OCI-LY1 (cell line): Measurements from ENCODE around the gene MAPK1IP1L.
"Not testable (repeated sequence)": the region's sequence is repeated elsewhere in the genome, so short reads cannot be mapped to it uniquely, and the experiment has no call there.

Experiments used
- H2AFZ ChIP-seq: fragments of 200-600 bp; sonication (generic), shearing (Covaris generic); 2 replicates; pipeline ENCODE4 v1.6.0; 2014; ENCODE audit warnings: antibody characterized with exemption, mild to moderate bottlenecking, low read length
- H3F3A ChIP-seq: fragments of 200-600 bp; sonication (generic), shearing (Covaris generic); 2 replicates; pipeline ENCODE4 v1.6.0; 2014; ENCODE audit warnings: mild to moderate bottlenecking, antibody characterized with exemption, low read length, moderate library complexity; ENCODE audit not compliant: insufficient read depth
- H3K27ac ChIP-seq: fragments of 200-600 bp; sonication (generic); 2 replicates; pipeline ENCODE4 v1.5.1; 2014; ENCODE audit warnings: low read length, mixed run types, mild to moderate bottlenecking, low read depth; ENCODE audit not compliant: poor library complexity, severe bottlenecking
- H3K27me3 ChIP-seq: fragments of 200-600 bp; sonication (generic); 2 replicates; pipeline ENCODE4 v1.6.0; 2014; ENCODE audit warnings: antibody characterized with exemption, mild to moderate bottlenecking, low read length, moderate library complexity; ENCODE audit not compliant: insufficient read depth
- H3K36me3 ChIP-seq: fragments of 200-600 bp; sonication (generic); 2 replicates; pipeline ENCODE4 v1.6.1; 2014; ENCODE audit warnings: mild to moderate bottlenecking, antibody characterized with exemption, low read length, moderate library complexity, mixed read lengths; ENCODE audit not compliant: insufficient read depth
- H3K4me1 ChIP-seq: fragments of 200-600 bp; sonication (generic); 2 replicates; pipeline ENCODE4 v1.5.1; 2014; ENCODE audit warnings: mild to moderate bottlenecking, low read length, moderate library complexity; ENCODE audit not compliant: insufficient read depth, severe bottlenecking
- H3K4me2 ChIP-seq: fragments of 200-600 bp; sonication (generic), shearing (Covaris generic); 2 replicates; pipeline ENCODE4 v1.6.1; 2014; ENCODE audit warnings: low read length
- H3K4me3 ChIP-seq: fragments of 200-600 bp; sonication (generic); 2 replicates; pipeline ENCODE4 v1.5.1; 2014; ENCODE audit warnings: low read length, low read depth, mild to moderate bottlenecking, mixed read lengths; ENCODE audit not compliant: poor library complexity, severe bottlenecking
- H3K79me2 ChIP-seq: fragments of 200-600 bp; shearing (Covaris generic); 2 replicates; pipeline ENCODE4 v1.6.1; 2016; ENCODE audit warnings: mixed run types, low read length, mixed read lengths; ENCODE audit not compliant: insufficient read depth
- H3K9ac ChIP-seq: fragments of 200-600 bp; sonication (generic), shearing (Covaris generic); 2 replicates; pipeline ENCODE4 v1.6.1; 2014; ENCODE audit warnings: mild to moderate bottlenecking, low read length, mixed read lengths
- H3K9me2 ChIP-seq: fragments of 200-600 bp; sonication (generic), shearing (Covaris generic); 2 replicates; pipeline ENCODE4 v1.6.1; 2014; ENCODE audit warnings: low read depth, mild to moderate bottlenecking, low read length, mixed read lengths
- H3K9me3 ChIP-seq: fragments of 200-600 bp; shearing (Covaris generic); 2 replicates; pipeline ENCODE4 v1.6.1; 2014; ENCODE audit warnings: low read length, mixed read lengths
- H4K20me1 ChIP-seq: fragments of 200-600 bp; sonication (generic), shearing (Covaris generic); 2 replicates; pipeline ENCODE4 v1.6.0; 2016; ENCODE audit warnings: mild to moderate bottlenecking, low read length; ENCODE audit not compliant: insufficient read depth
- CTCF ChIP-seq: fragments of 200-600 bp; sonication (generic), shearing (Covaris generic); IDR thresholded peaks from 2 replicates; pipeline ENCODE4 v1.5.1; 2017; ENCODE audit warnings: mild to moderate bottlenecking, antibody characterized with exemption, low read length, moderate library complexity, mixed read lengths
- EZH2 ChIP-seq: fragments of 200-600 bp; sonication (generic), shearing (Covaris generic); IDR thresholded peaks from 2 replicates; pipeline ENCODE4 v1.8.0; 2017; ENCODE audit warnings: borderline replicate concordance, mixed run types, mild to moderate bottlenecking, antibody characterized with exemption, low read length, moderate library complexity, mixed read lengths

MAPK1IP1L gene

GRCh38 chr14:55031190-55031589 is 20.3 kb upstream of the MAPK1IP1L start:
- Histone ChIP-seq H4K20me1 (no peaks in the 10 kb centered on the region), H2AFZ (no peak overlapping the region), H3K9me2 (no peaks in the 10 kb centered on the region), H3K27me3 (no peaks in the 10 kb centered on the region), H3K4me1 (peaks cover 36% of the 10 kb centered on the region), H3K27ac (no peak overlapping the region), H3K36me3 (peaks cover 44% of the 10 kb centered on the region), H3K9me3 (no peaks in the 10 kb centered on the region), H3K4me3 (no peak overlapping the region), H3K79me2 (peaks cover 74% of the 10 kb centered on the region), H3F3A (no peaks in the 10 kb centered on the region), H3K4me2 (0 out of 2 replicates have a peak overlapping the region, but pooled peaks have one; percentile 44), H3K9ac (no peak overlapping the region)
- TF ChIP-seq CTCF (no peak), EZH2 (no peak)

- not testable (repeated sequence) for H3K4me3 ChIP-seq, H3K27me3 ChIP-seq, H2AFZ ChIP-seq, H3K9ac ChIP-seq, H3K4me1 ChIP-seq, H4K20me1 ChIP-seq, H3K9me3 ChIP-seq, H3K27ac ChIP-seq, H3F3A ChIP-seq, H3K4me2 ChIP-seq, H3K9me2 ChIP-seq
- Histone ChIP-seq H3K79me2 (peaks cover 11% of the 10 kb centered on the region), H3K36me3 (peaks cover 71% of the 10 kb centered on the region)
Measured at GRCh38 chr14:55037995-55038394, 13.5 kb upstream of the MAPK1IP1L start.

GRCh38 chr14:55038708-55039107 is 12.7 kb upstream of the MAPK1IP1L start:
- H4K20me1 ChIP-seq, result no peaks in the 10 kb centered on the region
- no peaks in the 10 kb centered on the region for H3K9me2 ChIP-seq
- H3K79me2 ChIP-seq, result peaks cover 5% of the 10 kb centered on the region
- H3K36me3 ChIP-seq, result peaks cover 73% of the 10 kb centered on the region
- H3F3A ChIP-seq, result no peaks in the 10 kb centered on the region
- no peak for TF ChIP-seq CTCF
- TF ChIP-seq EZH2, result no peak
- no peaks in the 10 kb centered on the region for H3K27me3 ChIP-seq
- no peak overlapping the region for H3K4me3 ChIP-seq
- no peak overlapping the region for H3K4me2 ChIP-seq
- H3K4me1 ChIP-seq, result no peaks in the 10 kb centered on the region
- H2AFZ ChIP-seq, result no peak overlapping the region
- H3K9me3 ChIP-seq, result no peaks in the 10 kb centered on the region
- no peak overlapping the region for H3K9ac ChIP-seq
- H3K27ac ChIP-seq, result no peak overlapping the region

GRCh38 chr14:55043528-55043927 is 7.9 kb upstream of the MAPK1IP1L start:
- H3K27me3 ChIP-seq, result no peaks in the 10 kb centered on the region
- no peak overlapping the region for H2AFZ ChIP-seq
- no peaks in the 10 kb centered on the region for H3K9me3 ChIP-seq
- no peaks in the 10 kb centered on the region for H3K79me2 ChIP-seq
- H3K9me2 ChIP-seq, result no peaks in the 10 kb centered on the region
- H3K4me1 ChIP-seq, result no peaks in the 10 kb centered on the region
- H3K27ac ChIP-seq, result no peak overlapping the region
- no peak overlapping the region for H3K4me3 ChIP-seq
- no peak overlapping the region for H3K9ac ChIP-seq
- no peak overlapping the region for H3K4me2 ChIP-seq
- no peaks in the 10 kb centered on the region for H4K20me1 ChIP-seq
- TF ChIP-seq EZH2 (no peak), CTCF (no peak)
- 0 out of 2 replicates have a peak, but pooled peaks cover 5% of the 10 kb centered on the region for H3F3A ChIP-seq
- peaks cover 31% of the 10 kb centered on the region for H3K36me3 ChIP-seq
